Stimulated activated CD4-positive, alpha-beta T cell treated with anti-CD3 and anti-CD28 coated beads, Interleukin-4, amount 100 ng/mL, for 4 hours (primary cell): ENCODE results near the gene PPT1.

ENCODE experiments used
- DNase-seq, 2 experiments: peaks; one replicate each; pipeline ENCODE4 v3.0.0-alpha.2; 2020

The PPT1 gene

DNA sequence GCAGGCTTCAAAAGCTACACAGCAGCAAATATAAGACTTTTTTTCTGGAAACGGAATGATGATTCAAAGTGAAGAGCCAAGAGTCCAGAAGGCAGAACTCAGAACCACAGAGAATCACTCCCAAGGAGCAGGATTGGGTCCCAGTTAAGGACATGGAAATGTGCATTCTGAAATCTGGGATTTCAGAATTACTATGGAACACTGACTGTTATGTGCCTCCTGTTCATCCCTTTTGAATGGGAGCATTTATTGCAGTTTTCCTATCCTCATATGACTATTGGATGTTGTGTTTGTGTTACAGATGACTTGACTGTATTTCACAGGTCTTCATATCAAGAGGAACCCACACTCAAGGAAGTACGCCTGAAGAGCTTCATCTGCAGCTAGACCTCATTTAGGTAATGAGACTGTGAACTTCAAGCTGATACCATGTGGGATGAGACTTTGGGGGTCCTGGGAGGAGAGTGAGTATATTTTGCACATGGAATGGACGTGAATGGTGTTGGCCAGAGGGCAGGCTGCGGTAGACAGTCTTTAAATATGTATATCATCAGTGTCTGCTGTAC lies 73.6 kb downstream of the PPT1 start:
- DNase-seq = no peak
